Pancreas (tissue), 10 donors: ENCODE measurements around the gene CLDN4. TPM values are rescaled to one million over a fixed set of nuclear protein-coding genes. Genes with fewer than 3 reads are reported as not detected.

Source experiments
- ATAC-seq, 4 donors: fragments of 200-7000 bp; cut with Tn5 transposase; one replicate each; pipeline versions ENCODE4 v1.8.0 to v1.9.1; 2020; ENCODE audit warnings: mild to moderate bottlenecking in 4 of 4, moderate library complexity in 4 of 4
- DNase-seq, 6 donors: peaks; one replicate each; pipeline ENCODE4 v3.0.0-alpha.2; 2020
- FAIRE-seq: peaks from 2 replicates; lab custom pipeline; 2012; peaks lifted over from hg19 to GRCh38; lab: Jason Lieb, UNC
- H3K27ac ChIP-seq, 4 donors: fragments of 200-600 bp; sonication (generic); 1 replicate in 3 of 4; 2 replicates in 1 of 4; pipeline versions ENCODE4 v1.5.0 to v1.8.0; 2020
- H3K27me3 ChIP-seq, 4 donors: fragments of 200-600 bp; one replicate each; pipeline ENCODE4 v1.8.0; 2021
- H3K36me3 ChIP-seq, 3 donors: fragments of 200-600 bp; sonication (generic) in 1 of 3; one replicate each; pipeline versions ENCODE4 v1.5.0 to v1.8.0; 2020 to 2021
- H3K4me1 ChIP-seq, 3 donors: fragments of 200-600 bp; one replicate each; pipeline ENCODE4 v1.8.0; 2021
- H3K4me3 ChIP-seq, 4 donors: fragments of 200-600 bp; sonication (generic) in 2 of 4; one replicate each; pipeline versions ENCODE4 v1.5.0 to v1.8.0; 2020 to 2021
- H3K9me3 ChIP-seq, 4 donors: fragments of 200-600 bp; one replicate each; pipeline ENCODE4 v1.8.0; 2021
- WGBS, 2 donors: extraction: QIAGEN DNeasy Blood & Tissue Kit; methylation state at CpG; one replicate each; pipeline ENCODE4 v1.1.7; 2013; 5-methylcytosine and 5-hydroxymethylcytosine counted together
- intact Hi-C, 3 donors: fragments of 100-400 bp; cut with DNase I; formaldehyde crosslinking; loops; one replicate each; pipeline versions ENCODE4 v1.11.1 to v1.14.2; 2022
- polyA plus RNA-seq, 2 donors: library from polyadenylated mRNA; stranded (reverse); fragments of 200-250 nt; gene quantifications; one replicate each; pipeline ENCODE4 v1.2.3, GENCODE V29; 2013
- total RNA-seq, 6 donors: library from RNA; stranded (reverse); fragmentation: NEBNext Ultra II Directional in 4 of 6; extraction: Animal tissue kit (Norgen Biotek cat#: 25700) in 4 of 6; gene quantifications; one replicate each; pipeline versions ENCODE4 v1.2.1 to v1.2.4, GENCODE V29; 2021 to 2023
- TF ChIP-seq, protein P1 (sequence below), 4 donors: fragments of 200-600 bp; sonication (generic) in 3 of 4; IDR thresholded peaks; one replicate each; pipeline versions ENCODE4 v1.5.0 to v1.8.0; 2021; ENCODE audit warnings: antibody characterized with exemption in 4 of 4
- donor health status: healthy with polysubstance abuse.
- donor health status: DM: no; HTN: no; CAD: no; lungs with moderate emphysema.
- donor health status: DM: no; HTN: no; CAD: no.
- donor health status: control.
- donor health status: control.
- donor health status: Bipolar disorder and iron deficiency.
- donor health status: DM: yes; HTN: yes; CAD: no.
- donor health status: DM: no; HTN: no; CAD: no.
- donor health status: DM: no; HTN: no; CAD: no.
- donor health status: DM: yes; HTN: yes; CAD: no.

The CLDN4 gene
- total and polyA plus RNA-seq, 8 donors: 47.8 to 150 (median 71.9) TPM

GRCh38 chr7:73799282-73800141 lies 31.3 kb upstream of the CLDN4 start:
- Histone ChIP-seq H3K36me3 (no peaks in the 10 kb centered on the region), H3K9me3 (no peaks in the 10 kb centered on the region), H3K27me3 (no peaks in the 10 kb centered on the region), H3K27ac (no peak overlapping the region), H3K4me1 (no peaks in the 10 kb centered on the region), H3K4me3 (no peak overlapping the region)
- intact Hi-C loops: no loop called here
- ATAC-seq: no peak
- no peak for DNase-seq
- WGBS, 2 donors: 80 to 83% methylated on average over 10 of the region's 10 CpGs
- TF ChIP-seq, protein P1, sequence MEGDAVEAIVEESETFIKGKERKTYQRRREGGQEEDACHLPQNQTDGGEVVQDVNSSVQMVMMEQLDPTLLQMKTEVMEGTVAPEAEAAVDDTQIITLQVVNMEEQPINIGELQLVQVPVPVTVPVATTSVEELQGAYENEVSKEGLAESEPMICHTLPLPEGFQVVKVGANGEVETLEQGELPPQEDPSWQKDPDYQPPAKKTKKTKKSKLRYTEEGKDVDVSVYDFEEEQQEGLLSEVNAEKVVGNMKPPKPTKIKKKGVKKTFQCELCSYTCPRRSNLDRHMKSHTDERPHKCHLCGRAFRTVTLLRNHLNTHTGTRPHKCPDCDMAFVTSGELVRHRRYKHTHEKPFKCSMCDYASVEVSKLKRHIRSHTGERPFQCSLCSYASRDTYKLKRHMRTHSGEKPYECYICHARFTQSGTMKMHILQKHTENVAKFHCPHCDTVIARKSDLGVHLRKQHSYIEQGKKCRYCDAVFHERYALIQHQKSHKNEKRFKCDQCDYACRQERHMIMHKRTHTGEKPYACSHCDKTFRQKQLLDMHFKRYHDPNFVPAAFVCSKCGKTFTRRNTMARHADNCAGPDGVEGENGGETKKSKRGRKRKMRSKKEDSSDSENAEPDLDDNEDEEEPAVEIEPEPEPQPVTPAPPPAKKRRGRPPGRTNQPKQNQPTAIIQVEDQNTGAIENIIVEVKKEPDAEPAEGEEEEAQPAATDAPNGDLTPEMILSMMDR (IDR thresholded peaks at IDR 0.05): no peak
- no peak for FAIRE-seq

DNA sequence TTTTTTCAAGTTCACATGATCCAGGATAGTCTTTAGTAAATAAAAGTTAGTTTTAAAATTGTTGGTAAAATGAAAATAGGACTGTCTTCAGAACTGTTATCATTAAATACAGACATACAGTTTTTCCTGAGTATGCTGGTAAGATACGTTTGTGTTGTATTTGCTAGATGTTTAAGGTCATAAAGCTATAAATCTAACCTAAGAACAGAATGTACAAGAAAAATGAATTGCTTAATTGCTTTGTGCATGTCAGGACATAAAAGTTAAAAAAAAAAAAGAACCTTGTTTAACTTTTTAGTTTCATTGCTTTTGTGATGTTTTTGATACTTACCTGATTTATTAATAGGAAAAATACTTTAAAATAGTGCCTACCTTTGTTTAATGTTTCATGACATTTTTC lies 29.2 kb upstream of the CLDN4 start:
- no peaks in the 10 kb centered on the region for H3K36me3 ChIP-seq
- H3K27me3 ChIP-seq: no peaks in the 10 kb centered on the region
- no peaks in the 10 kb centered on the region for H3K9me3 ChIP-seq
- intact Hi-C loops: no loop called here
- WGBS, 2 donors: 71 to 80% methylated on average over 1 of the region's 1 CpG
- ATAC-seq (no peak), FAIRE-seq (peak; percentile 90), DNase-seq (no peak)
- no peak overlapping the region for H3K27ac ChIP-seq
- H3K4me1 ChIP-seq: no peaks in the 10 kb centered on the region
- TF ChIP-seq, protein P1 (IDR thresholded peaks at IDR 0.05): no peak
- H3K4me3 ChIP-seq: no peak overlapping the region

DNA sequence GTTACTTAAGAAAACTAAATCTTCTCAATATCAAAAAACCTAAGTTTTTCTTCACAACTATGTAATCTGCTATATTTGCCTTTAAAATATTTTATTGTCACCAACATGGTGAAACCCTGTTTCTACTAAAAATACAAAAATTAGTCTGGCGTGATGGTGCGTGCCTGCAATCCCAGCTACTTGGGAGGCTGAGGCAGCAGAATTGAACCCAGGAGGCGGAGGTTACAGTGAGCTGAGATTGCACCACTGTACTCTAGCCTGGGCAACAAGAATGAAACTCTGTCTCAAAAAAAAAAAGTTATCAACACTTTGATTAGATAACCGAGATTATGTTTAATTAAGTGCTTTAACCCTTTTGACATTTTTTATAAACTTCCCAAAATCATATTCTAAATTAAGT lies 28.3 kb upstream of the CLDN4 start:
- 43 to 50% methylated on average over 4 of the region's 4 CpGs for WGBS, 2 donors
- FAIRE-seq: no peak
- TF ChIP-seq, protein P1 (IDR thresholded peaks at IDR 0.05): no peak
- no peaks in the 10 kb centered on the region for H3K4me1 ChIP-seq
- no peaks in the 10 kb centered on the region for H3K36me3 ChIP-seq
- no peaks in the 10 kb centered on the region for H3K9me3 ChIP-seq
- intact Hi-C loops: no loop called here
- H3K27ac ChIP-seq: no peak overlapping the region
- DNase-seq: no peak
- no peak for ATAC-seq
- H3K27me3 ChIP-seq: no peaks in the 10 kb centered on the region
- no peak overlapping the region for H3K4me3 ChIP-seq

DNA sequence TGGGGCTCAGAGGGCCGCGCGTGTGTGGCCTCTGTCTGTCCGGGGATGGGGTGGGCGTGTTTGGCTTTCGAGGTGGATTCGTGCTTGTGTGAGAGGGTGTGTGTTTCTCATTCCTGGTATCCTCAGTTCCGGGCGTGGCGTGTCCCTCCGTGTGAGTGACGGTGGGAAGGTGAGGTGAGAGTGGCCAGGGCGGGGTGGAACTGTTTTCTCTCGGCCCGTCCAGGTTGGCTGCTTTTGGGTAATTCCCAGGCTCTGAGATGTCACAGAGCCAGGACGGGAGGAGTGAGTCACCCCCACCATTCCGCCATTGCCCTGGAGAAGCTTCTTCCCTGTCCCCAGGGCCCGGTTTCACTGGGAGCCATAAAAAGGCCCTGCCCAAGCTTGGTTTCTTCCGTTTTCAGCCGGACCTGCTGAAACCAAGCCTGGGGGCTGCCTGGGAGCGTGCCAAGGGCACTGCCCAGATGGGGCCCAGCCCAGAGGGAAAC lies 21.3 kb upstream of the CLDN4 start:
- Histone ChIP-seq H3K9me3 (no peaks in the 10 kb centered on the region), H3K27me3 (no peaks in the 10 kb centered on the region), H3K4me3 (no peak overlapping the region), H3K27ac (no peak overlapping the region), H3K36me3 (no peaks in the 10 kb centered on the region), H3K4me1 (no peaks in the 10 kb centered on the region)
- WGBS, 2 donors: 86% methylated on average over 21 of the region's 21 CpGs
- ATAC-seq (peak in 1 of 4 donors; percentile 14), FAIRE-seq (no peak), DNase-seq (peak in 3 of 6 donors; percentile 16 to 50 (median 28))
- TF ChIP-seq, protein P1 (IDR thresholded peaks at IDR 0.05): no peak
- intact Hi-C loops: no loop called here

- H3K9me3 ChIP-seq: no peaks in the 10 kb centered on the region
- no peaks in the 10 kb centered on the region for H3K4me1 ChIP-seq
- TF ChIP-seq, protein P1 (IDR thresholded peaks at IDR 0.05): no peak
- ATAC-seq: peak in 3 of 4 donors; percentile 8 to 24 (median 13)
- WGBS, 2 donors: 43 to 46% methylated on average over 3 to 4 of the region's 4 CpGs
- no peak overlapping the region for H3K27ac ChIP-seq
- no peaks in the 10 kb centered on the region for H3K27me3 ChIP-seq
- H3K4me3 ChIP-seq: no peak overlapping the region
- FAIRE-seq: no peak
- H3K36me3 ChIP-seq: no peaks in the 10 kb centered on the region
- peak in 3 of 6 donors; percentile 17 to 66 (median 40) for DNase-seq
- intact Hi-C loops: no loop called here
These were observed 19.8 kb upstream of the CLDN4 start for GRCh38 chr7:73810998-73811360.
